Measurements from ENCODE around the gene CBS.
A peak's percentile ranks its signal among the peaks of the same experiment; 100 is the strongest.
"Not testable (repeated sequence)": the region's sequence is repeated elsewhere in the genome, so short reads cannot be mapped to it uniquely, and the experiment has no call there.

The CBS gene

GRCh38 chr21:43066690-43067089 lies 8.9 kb downstream of the CBS start:
- not testable (repeated sequence) for H3K27ac ChIP-seq

- H3K27ac ChIP-seq: not testable (repeated sequence)
Observed at GRCh38 chr21:43065991-43066390, 9.6 kb downstream of the CBS start.

- not testable (repeated sequence) for H3K27ac ChIP-seq
Observed at GRCh38 chr21:43064265-43064917, 11.2 kb downstream of the CBS start.

GRCh38 chr21:43062955-43063664 lies 12.5 kb downstream of the CBS start:
- H3K27ac ChIP-seq: not testable (repeated sequence)

GRCh38 chr21:43053112-43053511 lies 22.5 kb downstream of the CBS start:
- H3K27ac ChIP-seq: not testable (repeated sequence)

GRCh38 chr21:43045876-43046821 lies 29.5 kb downstream of the CBS start:
- H3K27ac ChIP-seq: peak overlapping the region; percentile 76

GRCh38 chr21:43045165-43045875 lies 30.3 kb downstream of the CBS start:
- H3K27ac ChIP-seq: peak overlapping the region; percentile 76

- H3K27ac ChIP-seq: not testable (repeated sequence)
Observed at GRCh38 chr21:43044547-43044946, 31.1 kb downstream of the CBS start.

GRCh38 chr21:43043291-43043690 lies 32.3 kb downstream of the CBS start:
- not testable (repeated sequence) for H3K27ac ChIP-seq

GRCh38 chr21:43042169-43042568 lies 33.5 kb downstream of the CBS start:
- H3K27ac ChIP-seq: not testable (repeated sequence)

GRCh38 chr21:43038659-43039044 lies 37.0 kb downstream of the CBS start:
- not testable (repeated sequence) for H3K27ac ChIP-seq

- not testable (repeated sequence) for H3K27ac ChIP-seq
Observed at GRCh38 chr21:43037918-43038658, 37.5 kb downstream of the CBS start.

- H3K27ac ChIP-seq: not testable (repeated sequence)
Observed at GRCh38 chr21:43036889-43037288, 38.7 kb downstream of the CBS start.

GRCh38 chr21:43034826-43035225 lies 40.8 kb downstream of the CBS start:
- no peak overlapping the region for H3K27ac ChIP-seq
- no peak for TF ChIP-seq CTCF (conservative IDR thresholded peaks at IDR 0.05)
- TF ChIP-seq ZFX (IDR thresholded peaks at IDR 0.05): no peak

Data from C4-2B (cell line).